ENCODE results near the gene BLOC1S1. TPM values are rescaled to one million over a fixed set of nuclear protein-coding genes. Genes with fewer than 3 reads are reported as not detected.

BLOC1S1 gene
- total and polyA plus RNA-seq, 2 of the 4 experiments (the other 2 are of a cell fraction): 128 to 285 TPM

GRCh38 chr12:55745361-55746173 lies 29.7 kb downstream of the BLOC1S1 start:
- Histone ChIP-seq H3K4me2 (ENCODE audit: low read depth, low read length) (peak overlapping the region; percentile 99), H4K8ac (ENCODE audit: low read depth in 2 of 2, low read length in 2 of 2) (no peak overlapping the region), H4K20me1 (ENCODE audit: insufficient read depth, low read length) (peaks cover 7% of the 10 kb centered on the region), H3K4me3 (ENCODE audit: insufficient read depth, low read depth, low read length) (peak overlapping the region; percentile 18; the same call in 1 of the 2 replicates), H2AK5ac (ENCODE audit: low read depth, low read length) (peak overlapping the region; percentile 63; the same call in 1 of the 2 replicates), H2BK20ac (ENCODE audit: low read depth, low read length) (no peak overlapping the region), H3K23ac (ENCODE audit: low read depth, low read length) (peak overlapping the region; percentile 49; the same call in 1 of the 2 replicates), H2AFZ (replicated peaks; ENCODE audit: low read length, poor library complexity) (no peak overlapping the region), H4K91ac (ENCODE audit: insufficient read depth, low read depth, low read length) (no peak overlapping the region), H3K27ac (ENCODE audit: insufficient read depth, low read length) (no peak overlapping the region), H2BK15ac (ENCODE audit: low read depth, low read length) (no peak overlapping the region), H2BK5ac (ENCODE audit: low read depth, low read length, poor library complexity, severe bottlenecking) (no peak overlapping the region), H3K27me3 (ENCODE audit: control insufficient read depth, insufficient read depth, low read length) (no peaks in the 10 kb centered on the region), H3K56ac (ENCODE audit: extremely low read depth, insufficient read depth, low read length) (no peak overlapping the region), H4K5ac (ENCODE audit: low read depth, low read length) (no peak overlapping the region; the same call in 1 of the 2 replicates), H3K4me1 (ENCODE audit: control insufficient read depth, insufficient read depth, low read length) (peaks cover 15% of the 10 kb centered on the region), H3K9ac (ENCODE audit: low read depth, low read length) (peak overlapping the region; percentile 27; the same call in 1 of the 2 replicates), H3K36me3 (ENCODE audit: control insufficient read depth, insufficient read depth, low read length) (peaks cover 11% of the 10 kb centered on the region), H2BK120ac (ENCODE audit: low read depth, low read length) (no peak overlapping the region), H3K9me3 (ENCODE audit: control insufficient read depth, insufficient read depth, low read length) (no peaks in the 10 kb centered on the region), H3K79me1 (ENCODE audit: low read depth in 1 of 2, low read length in 2 of 2) (peaks cover 2 to 30% of the 10 kb centered on the region in 2 experiments; a peak in 2 of 4 replicates), H3K4ac (ENCODE audit: low read depth, low read length) (no peak overlapping the region), H2AK9ac (replicated peaks; ENCODE audit: low read depth, low read length, poor library complexity) (peak overlapping the region; percentile 3), H3K18ac (ENCODE audit: low read depth, low read length) (no peak overlapping the region), H3K9me1 (ENCODE audit: insufficient read depth, low read length) (peaks cover 9% of the 10 kb centered on the region; the same call in 1 of the 2 replicates), H3K14ac (replicated peaks; ENCODE audit: low read depth, low read length) (no peak overlapping the region)
- 32% methylated on average over 4 of the region's 13 CpGs; no CpG with 5 or more reads in 1 of the 2 experiments for WGBS, 2 experiments (ENCODE audit: extremely low coverage in 2 of 2, insufficient read length in 1 of 2)
- dilution Hi-C loops (cut with HindIII; ENCODE audit: low sequenced_read_pairs, unreplicated experiment): no loop called here
- TF ChIP-seq RCOR1 (IDR thresholded peaks at IDR 0.05; ENCODE audit: insufficient replicate concordance, low read length) (no peak), USF2 (IDR thresholded peaks at IDR 0.05; ENCODE audit: low read depth, low read length) (no peak), CHD1 (IDR thresholded peaks at IDR 0.05; ENCODE audit: low read depth, low read length) (no peak), SMC3 (IDR thresholded peaks at IDR 0.05; ENCODE audit: low read depth, low read length) (no peak), MAZ (IDR thresholded peaks at IDR 0.05; ENCODE audit: borderline replicate concordance, low read depth, low read length) (no peak), POLR2A (IDR thresholded peaks at IDR 0.05; ENCODE audit: low read depth, low read length) (no peak), MXI1 (IDR thresholded peaks at IDR 0.05; ENCODE audit: borderline replicate concordance, low read depth, low read length) (no peak)
- ChIA-PET POLR2A (ENCODE audit: unreplicated experiment) (no interaction called here), CTCF (interaction anchor here (1.8 kb wide), 1 partner anchor 184 kb away, joined by 5 read pairs; no protein-coding TSS in a partner anchor)
- ATAC-seq (ENCODE audit: low read depth): no peak
- intact Hi-C loops (cut with micrococcal nuclease): no loop called here
- DNase-seq: no peak
- in situ Hi-C loops (cut with MboI; ENCODE audit: low sequenced_read_pairs): no loop called here
- BruUV-seq (replicated peaks): no TSS peak

All from IMR-90 (cell line).